ENCODE measurements around the gene HERC2. TPM values are rescaled to one million over a fixed set of nuclear protein-coding genes. Genes with fewer than 3 reads are reported as not detected.
"Not testable (repeated sequence)": the region's sequence is repeated elsewhere in the genome, so short reads cannot be mapped to it uniquely, and the experiment has no call there.

The HERC2 gene
- total RNA-seq, 1 donor from 2014 or later: 39.0 TPM

DNA sequence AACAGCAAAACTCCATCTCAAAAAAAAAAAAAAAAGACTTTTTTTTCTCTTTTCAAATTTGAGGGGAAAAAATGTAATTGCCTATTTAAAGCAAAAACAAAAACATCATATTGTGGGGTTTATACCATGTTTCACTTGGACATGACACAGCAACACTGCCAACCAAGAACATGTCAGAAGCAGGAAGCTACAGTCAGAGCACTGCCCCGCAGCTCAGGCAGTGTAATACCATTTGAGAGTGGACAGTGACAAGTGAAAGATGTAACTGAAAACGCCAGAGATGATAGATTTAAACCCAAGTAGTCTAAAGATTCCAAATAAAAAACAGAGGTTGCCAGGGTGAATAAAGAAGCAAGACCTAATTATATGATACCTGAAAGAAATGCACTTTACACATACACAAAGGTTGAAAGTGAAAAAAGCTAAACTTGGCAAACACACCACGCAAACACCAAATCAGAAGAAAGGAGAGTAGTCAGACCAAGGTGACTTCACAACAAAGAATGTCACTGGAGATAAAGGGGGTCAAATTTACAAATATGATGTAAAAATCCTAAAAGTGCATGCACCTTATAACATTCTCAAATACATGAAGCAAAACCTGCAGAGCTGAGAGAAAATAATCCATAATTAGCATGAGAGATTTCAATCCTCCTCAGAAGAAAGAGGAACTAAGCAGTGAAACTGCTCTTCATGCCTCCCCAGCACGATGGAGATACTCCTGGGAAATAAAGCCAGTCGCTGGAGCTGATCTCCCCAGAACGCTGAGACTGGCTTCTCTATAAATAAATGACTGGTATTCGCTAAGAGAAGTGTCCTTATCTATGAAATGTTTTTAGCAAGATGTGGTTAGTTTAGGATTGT is 32.9 kb downstream of the HERC2 start:
- intact Hi-C loops (cut with DNase I); DNase-seq (ENCODE audit: missing footprints): not testable (repeated sequence)
- ATAC-seq: peak; percentile 56

DNA sequence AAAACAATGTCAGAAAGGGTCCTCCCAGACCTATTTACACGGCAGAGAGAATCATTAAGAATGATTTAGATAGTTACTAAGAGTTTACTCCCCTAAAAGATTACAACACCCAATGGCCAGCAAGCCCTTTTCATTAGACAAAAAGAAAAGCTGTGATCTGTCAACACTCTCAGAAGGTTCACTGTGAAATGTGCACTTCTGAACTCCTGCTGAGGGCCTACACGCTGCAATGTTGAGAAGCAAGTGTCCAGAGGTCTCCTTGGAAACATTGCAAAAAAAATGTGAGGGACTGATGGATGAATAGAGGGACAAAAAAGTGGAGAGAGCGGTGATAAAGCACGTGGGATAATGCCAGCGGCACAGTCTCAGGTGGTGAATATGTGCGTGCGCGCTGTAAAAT is 35.3 kb downstream of the HERC2 start:
- intact Hi-C loops (cut with DNase I); DNase-seq (ENCODE audit: missing footprints): not testable (repeated sequence)
- ATAC-seq: peak; percentile 51

- ATAC-seq: no peak
- intact Hi-C loops (cut with DNase I): no loop called here
- DNase-seq (ENCODE audit: missing footprints): no peak
Observed at GRCh38 chr15:28286031-28286430, 35.9 kb downstream of the HERC2 start.

GRCh38 chr15:28281876-28282275 is 40.1 kb downstream of the HERC2 start:
- ATAC-seq (no peak), DNase-seq (ENCODE audit: missing footprints) (no peak)
- intact Hi-C loops (cut with DNase I): no loop called here

DNA sequence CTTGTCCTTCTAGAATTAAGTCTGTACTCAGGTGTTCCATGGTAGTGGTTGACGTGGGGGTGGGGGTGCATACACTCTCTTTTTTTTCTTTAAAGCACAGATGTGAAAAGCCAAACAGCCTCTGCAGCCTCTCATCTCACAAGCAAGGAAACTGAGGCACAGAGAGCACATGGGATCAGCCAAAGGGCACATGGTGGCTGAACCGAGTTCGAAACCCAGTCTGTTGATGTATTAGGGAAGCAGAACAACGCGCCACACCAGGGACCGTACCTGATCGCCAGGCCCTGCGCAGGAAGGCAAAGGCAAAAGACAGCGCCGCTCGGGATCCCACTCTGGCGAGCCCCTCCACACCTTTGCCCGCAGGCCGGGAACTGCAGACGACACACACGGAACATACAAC is 47.3 kb downstream of the HERC2 start:
- intact Hi-C loops (cut with DNase I): no loop called here
- ATAC-seq: no peak
- no peak for DNase-seq (ENCODE audit: missing footprints)

DNA sequence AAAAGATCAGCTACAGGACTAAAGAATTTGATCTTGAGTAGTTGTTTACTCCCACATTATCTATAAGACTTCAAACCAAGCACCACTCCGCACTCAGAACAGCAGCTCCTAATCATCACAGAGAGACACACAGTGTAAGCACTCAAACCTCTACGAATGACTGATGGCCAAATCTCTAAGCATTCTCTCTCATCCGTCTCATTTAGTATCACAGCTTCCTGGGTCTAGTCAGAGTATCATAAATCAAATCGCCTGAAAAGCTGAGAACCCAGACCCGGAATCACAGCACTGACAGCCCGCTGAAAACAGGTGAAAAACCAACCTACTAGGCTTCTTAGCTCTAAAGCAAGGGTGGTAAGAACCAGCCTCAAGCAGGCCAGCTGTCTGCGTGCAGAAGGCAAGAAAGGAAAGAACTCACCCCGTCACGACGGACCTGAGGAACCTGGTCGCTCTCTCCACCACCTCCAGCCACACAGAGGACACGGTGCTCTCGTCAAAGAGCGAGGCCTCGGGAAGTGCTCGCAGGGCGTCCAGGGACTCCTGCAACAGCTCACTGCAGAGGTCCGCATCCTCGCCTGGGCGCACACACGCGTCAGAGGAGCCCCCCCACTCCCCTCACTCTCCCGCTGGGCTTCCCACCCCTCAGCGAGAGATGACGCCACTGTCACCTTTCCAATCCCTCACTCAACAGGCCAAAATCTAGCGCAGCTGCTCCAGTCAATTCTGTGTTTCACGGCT is 47.9 kb downstream of the HERC2 start:
- ATAC-seq (no peak), DNase-seq (ENCODE audit: missing footprints) (no peak)

DNA sequence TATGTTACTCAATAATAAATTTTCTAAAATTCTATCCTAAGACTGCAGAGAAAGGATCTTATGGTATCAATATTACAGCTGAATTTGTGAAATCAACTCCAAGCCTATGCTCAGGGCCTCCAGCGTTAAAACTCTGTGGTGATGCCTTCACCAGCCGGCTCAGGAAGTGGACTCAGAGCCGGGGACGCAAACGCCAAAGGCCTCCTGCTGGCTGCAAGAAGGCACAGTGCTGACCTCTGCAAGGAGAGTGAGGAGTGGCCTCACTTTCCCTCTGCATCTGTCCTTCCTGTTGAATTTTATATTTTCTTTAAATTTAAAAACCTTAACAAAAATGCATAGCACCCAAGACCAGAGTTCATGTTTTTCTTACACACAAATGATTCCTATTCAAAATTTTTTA is 48.5 kb downstream of the HERC2 start:
- ATAC-seq (peak; percentile 26), DNase-seq (ENCODE audit: missing footprints) (no peak)
- intact Hi-C loops (cut with DNase I): no loop called here

More for the DNA sequence above, 47.9 kb downstream of the HERC2 start:
- intact Hi-C loops (cut with DNase I): no loop called here

DNA sequence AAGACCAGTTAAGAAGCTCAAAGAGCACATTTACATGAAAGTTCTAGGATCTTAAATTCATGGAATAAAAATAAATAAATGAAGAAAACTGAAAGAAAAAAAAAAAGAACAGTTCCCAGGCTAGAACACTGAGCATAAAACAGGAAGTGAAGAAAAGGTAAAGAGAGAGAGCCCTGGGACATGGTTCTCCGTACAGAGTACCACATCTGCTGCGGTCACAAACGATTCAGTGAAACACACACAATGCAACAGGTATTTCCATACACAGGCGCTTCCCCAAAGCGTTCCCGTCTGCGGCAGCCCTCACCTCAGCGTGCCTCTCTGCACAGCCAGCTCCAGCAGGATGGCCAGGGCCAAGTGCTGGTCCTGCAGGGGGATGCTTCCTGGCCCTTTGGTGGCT is 49.4 kb downstream of the HERC2 start:
- no peak for ATAC-seq
- intact Hi-C loops (cut with DNase I): no loop called here
- DNase-seq (ENCODE audit: missing footprints): no peak

DNA sequence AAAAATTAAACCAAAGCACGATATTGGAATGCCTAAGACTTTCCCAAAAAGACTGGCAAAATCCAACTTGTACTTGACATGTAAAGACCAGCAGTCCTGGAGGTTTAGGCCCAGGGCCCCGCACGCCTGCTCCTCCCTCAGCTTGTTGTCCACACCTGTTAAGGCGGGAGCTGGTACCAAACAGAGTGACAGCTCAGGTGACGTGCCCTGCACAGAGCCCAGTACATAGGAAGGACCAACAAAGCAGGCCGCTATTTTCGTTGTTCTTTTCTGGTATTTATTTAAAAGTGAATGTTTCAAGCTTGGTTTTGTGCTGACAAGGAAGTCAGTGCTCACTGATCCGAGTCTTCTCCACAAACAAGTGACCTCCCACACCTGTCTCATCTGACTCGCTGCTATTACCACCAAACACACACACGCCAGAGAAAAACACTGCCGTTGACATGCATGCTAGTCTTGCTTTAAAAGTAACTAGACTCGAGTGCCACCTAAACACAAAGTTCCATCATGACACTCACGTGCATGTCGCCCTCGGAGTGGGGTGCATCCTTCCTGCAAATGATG is 50.2 kb downstream of the HERC2 start:
- no peak for ATAC-seq
- intact Hi-C loops (cut with DNase I): no loop called here
- no peak for DNase-seq (ENCODE audit: missing footprints)

DNA sequence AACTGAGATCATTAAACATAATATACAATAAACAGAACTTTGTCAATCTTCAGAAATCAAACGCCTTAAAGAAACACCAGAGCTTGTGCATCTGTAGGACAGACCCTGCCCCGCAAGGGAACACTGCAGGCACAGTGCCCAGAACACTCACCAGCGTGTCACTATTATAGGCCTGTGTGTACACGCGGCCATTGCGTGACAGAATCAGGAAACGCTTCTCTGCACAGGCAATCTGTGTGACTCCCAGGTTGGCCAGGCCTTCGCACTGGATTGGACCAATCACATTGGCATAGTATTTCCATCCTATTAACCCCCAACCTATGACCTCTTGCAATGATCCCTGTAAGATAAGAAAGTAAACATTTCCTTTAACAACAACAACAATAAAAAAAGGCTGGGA is 52.9 kb downstream of the HERC2 start:
- ATAC-seq (peak; percentile 77), DNase-seq (ENCODE audit: missing footprints) (peak; percentile 75)
- intact Hi-C loops (cut with DNase I): no loop called here

DNA sequence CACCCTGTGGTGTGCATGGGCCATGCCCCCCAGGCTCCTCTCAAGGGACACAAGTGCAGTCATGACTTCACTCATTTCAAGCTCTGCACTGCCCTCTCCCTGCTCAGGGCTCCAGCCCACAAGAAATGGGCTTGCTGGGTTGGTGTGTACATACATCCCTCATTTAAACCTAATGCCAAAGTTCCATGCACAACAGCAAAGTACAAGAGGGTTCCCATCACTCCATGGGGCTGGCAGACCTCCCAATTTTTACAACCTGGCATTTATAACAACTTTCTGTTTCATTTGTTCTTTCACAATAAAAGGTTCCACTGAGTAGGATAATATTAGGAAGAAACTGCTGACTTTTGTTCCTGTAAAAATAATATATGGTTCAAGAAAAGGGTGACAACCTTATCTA is 54.3 kb downstream of the HERC2 start:
- ATAC-seq: no peak
- intact Hi-C loops (cut with DNase I): no loop called here
- no peak for DNase-seq (ENCODE audit: missing footprints)

DNA sequence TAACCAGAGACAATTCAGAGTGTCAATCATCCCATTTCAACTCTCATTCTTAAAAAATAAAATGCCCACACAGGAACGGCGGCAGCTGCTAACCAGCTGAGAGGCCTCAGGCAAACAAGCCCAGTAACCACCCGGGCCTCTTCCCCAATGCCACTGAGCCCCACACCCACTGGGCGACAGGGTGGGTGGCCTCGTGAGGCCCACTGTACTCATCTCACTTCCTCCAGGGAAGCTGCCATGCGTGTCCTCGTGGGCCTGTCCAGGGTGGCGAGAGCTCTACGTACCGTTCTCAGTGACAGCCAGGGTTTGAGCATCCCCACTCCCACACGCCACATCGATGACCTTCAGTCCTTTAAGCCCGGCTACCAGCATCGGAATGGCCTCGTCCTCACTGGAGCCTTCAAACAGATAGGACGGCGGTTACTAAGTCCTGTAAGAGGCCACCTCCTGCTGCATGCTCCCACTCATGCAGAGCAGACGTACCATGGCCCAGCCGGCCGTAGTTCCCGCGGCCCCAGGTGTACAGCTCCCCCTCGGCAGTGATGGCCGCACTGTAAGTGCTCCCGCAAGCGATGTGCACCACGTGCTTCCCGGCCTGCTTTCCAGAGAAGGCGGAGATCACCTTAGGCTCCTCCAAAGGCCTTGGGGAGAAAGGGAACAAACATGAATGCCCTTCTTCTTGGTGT is 56.5 kb downstream of the HERC2 start:
- ATAC-seq (no peak), DNase-seq (ENCODE audit: missing footprints) (peak; percentile 64)
- intact Hi-C loops (cut with DNase I): no loop called here

GRCh38 chr15:28264166-28264565 is 57.8 kb downstream of the HERC2 start:
- DNase-seq (ENCODE audit: missing footprints) (no peak), ATAC-seq (no peak)
- intact Hi-C loops (cut with DNase I): no loop called here

GRCh38 chr15:28262438-28262837 is 59.5 kb downstream of the HERC2 start:
- intact Hi-C loops (cut with DNase I): no loop called here
- DNase-seq (ENCODE audit: missing footprints): no peak
- no peak for ATAC-seq

GRCh38 chr15:28260722-28261121 is 61.3 kb downstream of the HERC2 start:
- peak; percentile 80 for ATAC-seq
- intact Hi-C loops (cut with DNase I): no loop called here
- DNase-seq (ENCODE audit: missing footprints): peak; percentile 67

GRCh38 chr15:28260317-28260716 is 61.7 kb downstream of the HERC2 start:
- intact Hi-C loops (cut with DNase I): no loop called here
- no peak for ATAC-seq
- no peak for DNase-seq (ENCODE audit: missing footprints)

DNA sequence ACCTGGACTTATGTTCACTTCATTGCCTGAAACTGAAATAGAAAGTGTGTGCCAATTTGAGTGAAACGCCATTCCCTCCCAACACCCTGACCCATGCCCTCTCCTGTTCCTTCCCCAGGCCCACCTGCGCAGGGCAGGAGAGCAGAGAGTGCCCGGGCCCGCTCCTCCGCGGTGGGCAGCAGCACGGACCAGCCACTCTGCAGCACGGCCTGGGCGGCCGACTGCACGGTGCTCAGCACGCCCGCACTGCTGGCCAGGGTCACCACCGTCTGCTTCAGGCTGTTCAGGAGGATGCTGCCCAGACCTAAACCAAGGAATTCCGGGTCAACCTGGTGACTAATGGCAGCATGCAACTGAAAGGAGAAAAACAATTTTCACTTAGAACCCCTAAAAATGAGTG is 66.0 kb downstream of the HERC2 start:
- intact Hi-C loops (cut with DNase I): no loop called here
- ATAC-seq: no peak
- no peak for DNase-seq (ENCODE audit: missing footprints)

- intact Hi-C loops (cut with DNase I): no loop called here
- ATAC-seq: no peak
- no peak for DNase-seq (ENCODE audit: missing footprints)
Observed at GRCh38 chr15:28252831-28253230, 69.1 kb downstream of the HERC2 start.

DNA sequence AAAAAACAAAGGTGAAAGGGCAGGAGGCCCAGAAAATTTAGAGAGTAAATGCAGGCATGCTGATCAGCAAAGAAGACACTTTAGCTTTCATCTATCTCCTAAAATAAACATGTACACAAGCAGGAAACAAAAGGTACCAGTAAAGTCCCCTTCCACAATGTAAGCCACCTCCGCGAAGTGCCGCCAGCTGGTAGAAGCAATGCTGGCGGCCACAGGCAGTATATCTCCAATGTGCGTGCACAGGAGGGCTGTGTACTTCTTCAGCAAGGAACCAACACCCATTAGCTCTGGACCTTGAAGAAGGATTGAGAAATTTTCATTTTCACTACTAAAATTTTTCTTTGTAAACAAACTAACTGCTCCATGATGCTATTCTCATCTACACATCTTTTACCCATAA is 75.4 kb downstream of the HERC2 start:
- intact Hi-C loops (cut with DNase I): no loop called here
- DNase-seq (ENCODE audit: missing footprints) (no peak), ATAC-seq (no peak)
